Measurements from ENCODE around the gene CALD1.

CALD1 gene

DNA sequence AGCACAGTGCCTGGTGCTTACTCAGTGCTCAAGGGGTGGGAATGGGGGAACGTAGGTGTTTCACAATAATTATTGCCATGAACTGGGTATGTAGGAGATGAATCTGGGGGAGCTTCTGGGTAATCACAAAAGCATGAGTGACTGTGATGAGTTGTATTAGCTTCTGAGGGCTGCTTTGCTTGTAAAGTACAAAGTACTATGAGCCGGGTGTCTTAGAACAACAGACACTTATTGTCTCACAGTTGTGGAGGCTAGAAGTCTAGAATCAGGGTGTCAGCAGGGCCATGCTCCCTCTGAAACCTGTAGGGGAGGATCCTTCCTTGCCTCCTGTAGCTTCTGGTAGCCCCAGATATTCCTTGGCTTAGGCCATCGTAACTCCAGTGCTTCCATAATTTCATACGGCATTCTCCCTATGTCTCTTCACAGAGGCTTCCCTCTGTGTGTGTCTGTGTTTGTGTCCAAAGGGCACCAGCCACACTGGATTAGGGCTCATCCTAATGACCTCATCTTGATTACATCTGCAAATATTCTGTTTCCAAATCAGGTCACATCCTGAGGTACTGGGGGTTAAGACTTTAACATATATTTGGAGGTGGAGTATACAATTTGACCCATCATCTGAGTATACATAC is 122.1 kb downstream of the CALD1 start:
- H3K9me3 ChIP-seq (ENCODE audit: control insufficient read depth, insufficient read depth, low read length), result peaks cover 2% of the 10 kb centered on the region; the same call in 1 of the 2 replicates
- H3K4me3 ChIP-seq (ENCODE audit: low read length), result no peak overlapping the region
- H3K36me3 ChIP-seq (ENCODE audit: control insufficient read depth, low read length), result no peaks in the 10 kb centered on the region
- no peaks in the 10 kb centered on the region for H3F3A ChIP-seq (ENCODE audit: control insufficient read depth, insufficient read depth)
- H3K4me1 ChIP-seq (ENCODE audit: control insufficient read depth, low read length), result peaks cover 5% of the 10 kb centered on the region
- 0 out of 2 replicates have a peak, but pooled peaks cover 2% of the 10 kb centered on the region for H3K27me3 ChIP-seq (ENCODE audit: control insufficient read depth, low read length)
- no peaks in the 10 kb centered on the region for H3K79me2 ChIP-seq (ENCODE audit: control insufficient read depth, low read length)
- H3K4me2 ChIP-seq (ENCODE audit: low read length), result no peak overlapping the region
- H3K27ac ChIP-seq (ENCODE audit: low read depth, low read length), result no peak overlapping the region
- no peaks in the 10 kb centered on the region for H3K9me2 ChIP-seq (replicated peaks; ENCODE audit: control insufficient read depth, low read length)
- H4K20me1 ChIP-seq (ENCODE audit: control insufficient read depth, insufficient read depth, low read depth, low read length), result no peaks in the 10 kb centered on the region
- TF ChIP-seq EZH2phosphoT487 (IDR thresholded peaks at IDR 0.05; ENCODE audit: borderline replicate concordance, low read length) (no peak), CTCF (IDR thresholded peaks at IDR 0.05; ENCODE audit: low read depth, low read length, poor library complexity, severe bottlenecking) (no peak)

DNA sequence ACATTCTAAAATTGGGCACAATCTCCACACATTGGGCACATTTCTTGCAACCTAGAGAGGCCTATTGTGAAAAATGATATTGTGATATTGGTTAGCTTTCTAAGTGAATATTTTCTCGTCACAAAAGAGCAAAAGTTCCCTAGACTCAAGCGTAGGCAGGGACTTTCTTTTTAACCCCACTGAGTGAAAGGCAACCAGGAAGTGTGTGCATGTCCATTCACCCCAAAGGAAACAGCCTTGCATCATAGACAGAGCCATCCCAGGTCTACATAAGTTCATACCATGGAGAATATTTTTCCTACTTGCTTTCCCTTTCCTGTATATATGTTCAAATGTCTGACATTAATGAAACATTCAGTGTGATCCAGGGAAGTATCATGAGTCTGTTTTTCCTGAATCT is 122.6 kb downstream of the CALD1 start:
- TF ChIP-seq CTCF (IDR thresholded peaks at IDR 0.05; ENCODE audit: low read depth, low read length, poor library complexity, severe bottlenecking) (no peak), EZH2phosphoT487 (IDR thresholded peaks at IDR 0.05; ENCODE audit: borderline replicate concordance, low read length) (no peak)
- Histone ChIP-seq H3F3A (ENCODE audit: control insufficient read depth, insufficient read depth) (no peaks in the 10 kb centered on the region), H3K9me2 (replicated peaks; ENCODE audit: control insufficient read depth, low read length) (no peaks in the 10 kb centered on the region), H3K27me3 (ENCODE audit: control insufficient read depth, low read length) (0 out of 2 replicates have a peak, but pooled peaks cover 2% of the 10 kb centered on the region), H3K4me2 (ENCODE audit: low read length) (no peak overlapping the region), H3K4me1 (ENCODE audit: control insufficient read depth, low read length) (peaks cover 5% of the 10 kb centered on the region), H4K20me1 (ENCODE audit: control insufficient read depth, insufficient read depth, low read depth, low read length) (no peaks in the 10 kb centered on the region), H3K36me3 (ENCODE audit: control insufficient read depth, low read length) (no peaks in the 10 kb centered on the region), H3K27ac (ENCODE audit: low read depth, low read length) (no peak overlapping the region), H3K4me3 (ENCODE audit: low read length) (no peak overlapping the region), H3K9me3 (ENCODE audit: control insufficient read depth, insufficient read depth, low read length) (no peaks in the 10 kb centered on the region), H3K79me2 (ENCODE audit: control insufficient read depth, low read length) (no peaks in the 10 kb centered on the region)

DNA sequence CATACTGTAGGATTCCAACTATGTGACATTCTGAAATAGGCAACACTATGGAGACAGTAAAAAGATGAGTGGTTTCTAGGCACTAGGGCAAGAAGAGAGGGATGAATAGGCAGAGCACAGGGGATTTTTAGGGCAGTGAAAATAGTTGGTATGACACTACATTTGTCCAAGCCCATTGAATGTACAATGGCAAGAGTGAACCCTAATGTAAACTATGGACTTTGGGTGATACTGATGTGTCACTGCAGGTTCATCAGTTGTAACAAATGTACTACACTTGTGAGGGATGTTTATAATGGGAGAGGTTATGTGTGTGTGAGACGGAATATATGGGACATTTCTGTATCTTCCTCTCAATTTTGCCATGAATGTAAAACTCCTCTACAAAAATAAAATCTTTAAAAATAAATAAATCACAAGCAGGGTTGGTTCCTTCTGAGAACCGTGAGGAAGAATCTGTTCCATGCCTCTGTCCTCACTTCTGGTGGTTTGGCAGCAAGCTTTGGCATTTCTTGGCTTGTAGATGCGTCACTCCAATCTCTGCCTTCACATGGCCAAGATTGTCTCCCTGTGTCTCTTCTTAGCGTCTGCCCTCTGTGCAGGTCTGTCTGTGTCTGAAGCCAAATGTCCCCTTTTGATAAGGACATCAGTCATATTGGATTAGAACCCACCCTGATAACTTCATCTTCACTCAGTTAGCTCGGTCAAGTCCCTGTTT is 123.8 kb downstream of the CALD1 start:
- Histone ChIP-seq H3K4me3 (ENCODE audit: low read length) (no peak overlapping the region), H3K27me3 (ENCODE audit: control insufficient read depth, low read length) (0 out of 2 replicates have a peak, but pooled peaks cover 2% of the 10 kb centered on the region), H4K20me1 (ENCODE audit: control insufficient read depth, insufficient read depth, low read depth, low read length) (no peaks in the 10 kb centered on the region), H3K4me2 (ENCODE audit: low read length) (no peak overlapping the region), H3F3A (ENCODE audit: control insufficient read depth, insufficient read depth) (no peaks in the 10 kb centered on the region), H3K9me2 (replicated peaks; ENCODE audit: control insufficient read depth, low read length) (no peaks in the 10 kb centered on the region), H3K4me1 (ENCODE audit: control insufficient read depth, low read length) (peaks cover 5% of the 10 kb centered on the region), H3K79me2 (ENCODE audit: control insufficient read depth, low read length) (no peaks in the 10 kb centered on the region), H3K36me3 (ENCODE audit: control insufficient read depth, low read length) (no peaks in the 10 kb centered on the region), H3K9me3 (ENCODE audit: control insufficient read depth, insufficient read depth, low read length) (no peaks in the 10 kb centered on the region), H3K27ac (ENCODE audit: low read depth, low read length) (no peak overlapping the region)
- no peak for TF ChIP-seq EZH2phosphoT487 (IDR thresholded peaks at IDR 0.05; ENCODE audit: borderline replicate concordance, low read length)
- no peak for TF ChIP-seq CTCF (IDR thresholded peaks at IDR 0.05; ENCODE audit: low read depth, low read length, poor library complexity, severe bottlenecking)
